Caco-2 (cell line): Measurements from ENCODE around the gene PUSL1. TPM values are rescaled to one million over a fixed set of nuclear protein-coding genes. Genes with fewer than 3 reads are reported as not detected.
A peak's percentile ranks its signal among the peaks of the same experiment; 100 is the strongest.

ENCODE experiments used
- BruUV-seq: library from RNA; stranded (reverse); fragments of 400-500 nt; replicated peaks from 2 replicates; lab custom pipeline; 2021; lab: Mats Ljungman, UMichigan
- CTCF ChIA-PET: fragments of 300-600 bp; sonication (Branson Sonifier 250); formaldehyde crosslinking; loops from one replicate; lab custom pipeline; 2022; ENCODE audit warnings: antibody characterized with exemption; lab: Charles Lee
- POLR2A ChIA-PET: fragments of 300-600 bp; sonication (Branson Sonifier 250); formaldehyde crosslinking; loops from one replicate; lab custom pipeline; 2022; ENCODE audit warnings: antibody characterized with exemption; lab: Charles Lee
- DNase-seq, 2 experiments: peaks; one replicate each; pipeline versions ENCODE4 v3.0.0 to v3.0.0-alpha.2; 2020 to 2022
- H3K27me3 ChIP-seq: replicated peaks from 2 replicates; pipeline ENCODE4 v1.6.0; 2011; ENCODE audit warnings: low read length; ENCODE audit not compliant: control insufficient read depth, insufficient read depth
- H3K36me3 ChIP-seq: 2 replicates; pipeline ENCODE4 v1.5.1; 2011; ENCODE audit warnings: low read length; ENCODE audit not compliant: control insufficient read depth, insufficient read depth
- H3K4me1 ChIP-seq: fragments of 250-450 bp; sonication (Bioruptor Pico); 2 replicates; pipeline ENCODE4 v1.5.1; 2020; ENCODE audit warnings: mild to moderate bottlenecking
- H3K4me3 ChIP-seq: 2 replicates; pipeline ENCODE4 v1.5.1; 2011; ENCODE audit warnings: low read depth, mild to moderate bottlenecking, control low read depth, low read length
- H3K9me3 ChIP-seq: fragments of 250-450 bp; sonication (Bioruptor Pico); 2 replicates; pipeline ENCODE4 v1.5.1; 2020; ENCODE audit warnings: mild to moderate bottlenecking, moderate library complexity
- H3K27ac Mint-ChIP-seq: one replicate; pipeline ENCODE4 v1.8.0; 2022; ENCODE audit warnings: mixed read lengths; ENCODE audit not compliant: unreplicated experiment
- H3K27me3 Mint-ChIP-seq: one replicate; pipeline ENCODE4 v1.8.0; 2022; ENCODE audit warnings: mixed read lengths; ENCODE audit not compliant: insufficient read depth, unreplicated experiment
- H3K36me3 Mint-ChIP-seq: one replicate; pipeline ENCODE4 v1.8.0; 2022; ENCODE audit warnings: mild to moderate bottlenecking, mixed read lengths; ENCODE audit not compliant: insufficient read depth, unreplicated experiment
- H3K4me1 Mint-ChIP-seq: one replicate; pipeline ENCODE4 v1.8.0; 2022; ENCODE audit warnings: low read depth, mixed read lengths; ENCODE audit not compliant: unreplicated experiment
- H3K4me3 Mint-ChIP-seq: one replicate; pipeline ENCODE4 v1.8.0; 2022; ENCODE audit warnings: mild to moderate bottlenecking, moderate library complexity, mixed read lengths; ENCODE audit not compliant: unreplicated experiment
- H3K9me3 Mint-ChIP-seq: one replicate; pipeline ENCODE4 v1.8.0; 2022; ENCODE audit warnings: mixed read lengths; ENCODE audit not compliant: unreplicated experiment
- intact Hi-C: fragments of 100-400 bp; cut with micrococcal nuclease; formaldehyde crosslinking; loops from one replicate; pipeline ENCODE4 v1.10.0; 2022; ENCODE audit not compliant: unreplicated experiment
- total RNA-seq: library from RNA; stranded (reverse); gene quantifications from 2 replicates; pipeline ENCODE4 v1.2.3, GENCODE V29; 2022
- TF ChIP-seq, protein P1 (sequence below), 2 experiments: fragments of 200-600 bp in 1 of 2; IDR thresholded peaks; 1 replicate in 1 of 2; 2 replicates in 1 of 2; pipeline versions ENCODE4 v1.5.1 to v1.8.0; 2011 to 2022; ENCODE audit warnings: antibody characterized with exemption in 1 of 2, control low read depth in 1 of 2, inconsistent platforms in 1 of 2, low read depth in 1 of 2, low read length in 1 of 2, mild to moderate bottlenecking in 1 of 2, moderate library complexity in 1 of 2; ENCODE audit not compliant: insufficient read depth in 1 of 2, severe bottlenecking in 1 of 2, unreplicated experiment in 1 of 2

PUSL1 gene
- total RNA-seq, 1 experiment from 2014 or later: 43.8 TPM

DNA sequence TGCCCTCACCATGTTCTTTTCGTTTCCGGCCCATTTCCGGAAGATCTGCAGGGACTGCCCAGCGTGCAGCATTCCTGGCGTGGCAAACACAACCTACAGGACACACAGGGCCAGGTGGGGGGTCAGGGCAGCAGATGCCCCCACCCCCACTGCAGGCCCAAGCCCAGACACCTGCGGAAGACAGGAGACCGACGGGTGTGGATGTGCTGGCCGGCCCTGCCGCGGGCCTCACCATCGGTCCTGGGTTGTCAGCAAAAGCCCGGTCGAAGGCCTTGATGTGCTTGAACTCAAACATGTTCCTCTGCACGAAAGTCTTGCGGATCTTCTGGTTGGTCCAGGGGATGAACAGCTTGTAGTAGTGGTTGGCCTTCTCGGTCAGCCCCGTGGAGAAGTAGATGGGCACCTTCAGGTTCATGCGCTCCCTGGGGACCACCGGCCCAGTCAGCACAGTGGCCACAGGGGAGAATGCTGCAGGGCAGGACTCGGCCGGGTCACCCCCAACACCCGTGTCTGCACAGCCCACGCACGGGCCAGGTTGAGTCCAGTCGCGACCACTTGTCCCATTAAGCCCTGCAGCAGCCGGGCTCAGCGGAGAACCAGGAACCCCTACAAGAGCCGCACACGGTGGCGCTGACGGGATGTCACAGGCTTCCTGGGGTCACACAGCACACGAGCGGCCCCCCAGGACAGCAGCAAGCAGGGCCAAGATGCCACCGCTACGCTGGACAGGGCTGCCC is 5.3 kb downstream of the PUSL1 start:
- no peak for DNase-seq
- intact Hi-C loops: no loop called here
- no TSS peak for BruUV-seq
- Histone ChIP-seq H3K4me1 (peaks cover 10% of the 10 kb centered on the region), H3K9me3 (no peaks in the 10 kb centered on the region), H3K27me3 (no peaks in the 10 kb centered on the region), H3K36me3 (no peaks in the 10 kb centered on the region; the same call in 1 of the 2 replicates), H3K4me3 (no peak overlapping the region)
- POLR2A ChIA-PET: no interaction called here
- Mint-ChIP-seq H3K27me3 (no peaks in the 10 kb centered on the region), H3K27ac (no peak overlapping the region), H3K4me1 (peaks cover 6% of the 10 kb centered on the region), H3K9me3 (no peaks in the 10 kb centered on the region), H3K36me3 (peaks cover 78% of the 10 kb centered on the region), H3K4me3 (no peak overlapping the region)
- CTCF ChIA-PET: no interaction called here
- TF ChIP-seq, protein P1, sequence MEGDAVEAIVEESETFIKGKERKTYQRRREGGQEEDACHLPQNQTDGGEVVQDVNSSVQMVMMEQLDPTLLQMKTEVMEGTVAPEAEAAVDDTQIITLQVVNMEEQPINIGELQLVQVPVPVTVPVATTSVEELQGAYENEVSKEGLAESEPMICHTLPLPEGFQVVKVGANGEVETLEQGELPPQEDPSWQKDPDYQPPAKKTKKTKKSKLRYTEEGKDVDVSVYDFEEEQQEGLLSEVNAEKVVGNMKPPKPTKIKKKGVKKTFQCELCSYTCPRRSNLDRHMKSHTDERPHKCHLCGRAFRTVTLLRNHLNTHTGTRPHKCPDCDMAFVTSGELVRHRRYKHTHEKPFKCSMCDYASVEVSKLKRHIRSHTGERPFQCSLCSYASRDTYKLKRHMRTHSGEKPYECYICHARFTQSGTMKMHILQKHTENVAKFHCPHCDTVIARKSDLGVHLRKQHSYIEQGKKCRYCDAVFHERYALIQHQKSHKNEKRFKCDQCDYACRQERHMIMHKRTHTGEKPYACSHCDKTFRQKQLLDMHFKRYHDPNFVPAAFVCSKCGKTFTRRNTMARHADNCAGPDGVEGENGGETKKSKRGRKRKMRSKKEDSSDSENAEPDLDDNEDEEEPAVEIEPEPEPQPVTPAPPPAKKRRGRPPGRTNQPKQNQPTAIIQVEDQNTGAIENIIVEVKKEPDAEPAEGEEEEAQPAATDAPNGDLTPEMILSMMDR (IDR thresholded peaks at IDR 0.05; ENCODE audit: insufficient read depth in 1 of 2, low read depth in 1 of 2, low read length in 1 of 2, severe bottlenecking in 1 of 2, unreplicated experiment in 1 of 2): no peak

DNA sequence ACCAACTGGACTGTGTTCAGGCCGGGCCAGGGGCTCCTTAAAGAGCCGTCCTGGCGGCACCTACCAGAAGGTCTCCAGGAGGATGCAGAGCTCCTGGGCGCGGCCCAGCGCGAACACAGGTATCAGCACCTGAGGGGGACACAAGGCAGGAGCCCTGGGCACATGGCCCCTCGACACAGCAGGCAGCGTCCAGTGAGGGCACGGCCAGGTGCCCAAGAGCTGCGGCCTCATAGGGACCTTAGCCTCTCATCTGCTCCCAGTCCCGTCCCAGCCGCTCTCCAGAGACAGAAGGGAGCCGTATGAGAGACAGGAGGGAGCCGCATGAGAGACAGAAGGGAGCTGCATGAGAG is 5.8 kb downstream of the PUSL1 start:
- intact Hi-C loops: no loop called here
- ChIA-PET CTCF (no interaction called here), POLR2A (no interaction called here)
- peaks cover 82% of the 10 kb centered on the region for H3K36me3 Mint-ChIP-seq
- TF ChIP-seq, protein P1 (IDR thresholded peaks at IDR 0.05; ENCODE audit: insufficient read depth in 1 of 2, low read depth in 1 of 2, low read length in 1 of 2, severe bottlenecking in 1 of 2, unreplicated experiment in 1 of 2): no peak
- Histone ChIP-seq H3K9me3 (no peaks in the 10 kb centered on the region), H3K4me3 (no peak overlapping the region), H3K27me3 (no peaks in the 10 kb centered on the region), H3K36me3 (no peaks in the 10 kb centered on the region; the same call in 1 of the 2 replicates), H3K4me1 (peaks cover 10% of the 10 kb centered on the region)
- H3K4me3 Mint-ChIP-seq: no peak overlapping the region
- H3K4me1 Mint-ChIP-seq: peaks cover 6% of the 10 kb centered on the region
- no peak for DNase-seq
- no peaks in the 10 kb centered on the region for H3K27me3 Mint-ChIP-seq
- H3K9me3 Mint-ChIP-seq: no peaks in the 10 kb centered on the region
- BruUV-seq: no TSS peak
- no peak overlapping the region for H3K27ac Mint-ChIP-seq

DNA sequence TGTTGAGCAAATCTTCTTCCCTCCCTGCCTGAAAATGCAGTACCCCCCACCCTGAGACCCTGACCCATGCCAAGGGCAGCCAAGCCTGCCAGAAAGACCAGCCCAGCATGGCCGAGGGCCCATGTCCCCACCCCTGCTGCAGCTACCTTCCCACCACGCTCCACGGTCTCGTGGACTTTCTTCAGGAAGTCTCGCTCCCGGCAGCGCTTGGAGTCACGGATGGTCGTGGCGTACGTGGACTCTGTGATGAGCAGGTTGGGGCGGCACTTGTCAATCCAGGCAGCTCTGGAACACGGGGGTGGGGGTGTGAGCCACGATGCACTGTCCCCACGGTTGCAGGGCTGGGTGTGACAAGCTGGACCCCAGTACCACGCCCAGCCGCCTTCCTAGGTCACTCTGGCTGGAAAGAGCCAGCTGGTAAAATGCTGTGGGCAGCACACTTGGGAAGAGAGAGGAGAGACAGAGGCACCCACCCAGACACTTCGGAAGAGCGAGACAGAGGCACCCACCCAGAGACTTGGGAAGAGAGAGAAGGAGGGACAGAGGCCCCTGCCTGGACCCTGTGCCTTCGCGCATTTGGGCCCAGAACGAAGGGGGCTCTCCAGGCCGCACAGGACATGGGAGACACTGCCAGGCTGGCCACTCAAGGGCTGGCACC is 6.4 kb downstream of the PUSL1 start:
- H3K9me3 Mint-ChIP-seq: no peaks in the 10 kb centered on the region
- intact Hi-C loops: no loop called here
- no peaks in the 10 kb centered on the region for H3K27me3 Mint-ChIP-seq
- POLR2A ChIA-PET: no interaction called here
- DNase-seq: no peak
- Histone ChIP-seq H3K4me3 (no peak overlapping the region), H3K4me1 (peaks cover 4% of the 10 kb centered on the region), H3K27me3 (no peaks in the 10 kb centered on the region), H3K36me3 (no peaks in the 10 kb centered on the region; the same call in 1 of the 2 replicates), H3K9me3 (no peaks in the 10 kb centered on the region)
- H3K4me1 Mint-ChIP-seq: peaks cover 6% of the 10 kb centered on the region
- H3K27ac Mint-ChIP-seq: peak overlapping the region; percentile 49
- CTCF ChIA-PET: no interaction called here
- H3K4me3 Mint-ChIP-seq: no peak overlapping the region
- peaks cover 82% of the 10 kb centered on the region for H3K36me3 Mint-ChIP-seq
- no TSS peak for BruUV-seq
- TF ChIP-seq, protein P1 (IDR thresholded peaks at IDR 0.05; ENCODE audit: insufficient read depth in 1 of 2, low read depth in 1 of 2, low read length in 1 of 2, severe bottlenecking in 1 of 2, unreplicated experiment in 1 of 2): no peak
